ENCODE results near the gene GJD2.

- TF ChIP-seq GATA2 (IDR thresholded peaks at IDR 0.05; ENCODE audit: low read depth, low read length) (no peak), GATA3 (IDR thresholded peaks at IDR 0.05; ENCODE audit: low read depth, low read length) (no peak)
Observed at GRCh38 chr15:34768530-34768929, 13.7 kb upstream of the GJD2 start.

All from SH-SY5Y (cell line).